RWPE2 (cell line): Measurements from ENCODE around the gene MFGE8.

Experiments used
- ATAC-seq: fragments of 200-7000 bp; cut with Tn5 transposase; 3 replicates; pipeline ENCODE4 v1.9.1; 2021; ENCODE audit warnings: low read depth
- DNase-seq: peaks from one replicate; pipeline ENCODE4 v3.0.0-alpha.2; 2020; ENCODE audit warnings: low spot score
- H3K27ac ChIP-seq: fragments of 450-650 bp; 2 replicates; pipeline ENCODE4 v1.5.1; 2017; ENCODE audit warnings: mild to moderate bottlenecking; ENCODE audit not compliant: poor library complexity, severe bottlenecking
- H3K27me3 ChIP-seq: fragments of 250-450 bp; sonication (Bioruptor Pico); 2 replicates; pipeline ENCODE4 v1.5.1; 2021; ENCODE audit warnings: mild to moderate bottlenecking, moderate library complexity; ENCODE audit not compliant: insufficient read depth, poor library complexity, severe bottlenecking
- H3K36me3 ChIP-seq: fragments of 250-450 bp; sonication (Bioruptor Pico); 2 replicates; pipeline ENCODE4 v1.5.1; 2020; ENCODE audit warnings: low read depth, mild to moderate bottlenecking, moderate library complexity
- H3K4me1 ChIP-seq: fragments of 250-450 bp; sonication (Bioruptor Pico); 2 replicates; pipeline ENCODE4 v1.5.1; 2021; ENCODE audit warnings: mild to moderate bottlenecking, moderate library complexity; ENCODE audit not compliant: insufficient read depth, poor library complexity, severe bottlenecking
- H3K4me3 ChIP-seq: fragments of 250-450 bp; sonication (Bioruptor Pico); 2 replicates; pipeline ENCODE4 v1.5.1; 2021; ENCODE audit warnings: mild to moderate bottlenecking, moderate library complexity; ENCODE audit not compliant: severe bottlenecking
- H3K9me3 ChIP-seq: fragments of 250-450 bp; sonication (Bioruptor Pico); 2 replicates; pipeline ENCODE4 v1.5.1; 2021; ENCODE audit warnings: mild to moderate bottlenecking, moderate library complexity; ENCODE audit not compliant: severe bottlenecking
- TF ChIP-seq, protein P1 (sequence below): fragments of 450-650 bp; IDR thresholded peaks from one replicate; pipeline ENCODE4 v1.5.1; 2017; ENCODE audit warnings: mild to moderate bottlenecking, moderate library complexity; ENCODE audit not compliant: poor library complexity, severe bottlenecking

MFGE8 gene

DNA sequence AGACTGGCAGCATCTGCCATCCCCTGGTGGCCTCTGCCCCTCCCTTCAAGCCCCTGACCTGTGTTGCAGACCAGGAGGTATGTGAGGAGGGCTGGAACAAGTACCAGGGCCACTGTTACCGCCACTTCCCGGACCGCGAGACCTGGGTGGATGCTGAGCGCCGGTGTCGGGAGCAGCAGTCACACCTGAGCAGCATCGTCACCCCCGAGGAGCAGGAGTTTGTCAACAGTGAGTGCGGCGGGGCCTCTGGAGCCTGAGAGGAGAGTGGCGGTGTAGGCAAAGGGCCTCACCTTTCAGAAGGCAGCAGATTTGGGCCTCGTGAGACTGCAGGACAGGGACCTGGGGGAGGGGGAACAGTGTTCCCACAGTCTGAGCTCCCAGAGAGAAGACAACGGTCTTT is 41.9 kb downstream of the MFGE8 start:
- TF ChIP-seq, protein P1, sequence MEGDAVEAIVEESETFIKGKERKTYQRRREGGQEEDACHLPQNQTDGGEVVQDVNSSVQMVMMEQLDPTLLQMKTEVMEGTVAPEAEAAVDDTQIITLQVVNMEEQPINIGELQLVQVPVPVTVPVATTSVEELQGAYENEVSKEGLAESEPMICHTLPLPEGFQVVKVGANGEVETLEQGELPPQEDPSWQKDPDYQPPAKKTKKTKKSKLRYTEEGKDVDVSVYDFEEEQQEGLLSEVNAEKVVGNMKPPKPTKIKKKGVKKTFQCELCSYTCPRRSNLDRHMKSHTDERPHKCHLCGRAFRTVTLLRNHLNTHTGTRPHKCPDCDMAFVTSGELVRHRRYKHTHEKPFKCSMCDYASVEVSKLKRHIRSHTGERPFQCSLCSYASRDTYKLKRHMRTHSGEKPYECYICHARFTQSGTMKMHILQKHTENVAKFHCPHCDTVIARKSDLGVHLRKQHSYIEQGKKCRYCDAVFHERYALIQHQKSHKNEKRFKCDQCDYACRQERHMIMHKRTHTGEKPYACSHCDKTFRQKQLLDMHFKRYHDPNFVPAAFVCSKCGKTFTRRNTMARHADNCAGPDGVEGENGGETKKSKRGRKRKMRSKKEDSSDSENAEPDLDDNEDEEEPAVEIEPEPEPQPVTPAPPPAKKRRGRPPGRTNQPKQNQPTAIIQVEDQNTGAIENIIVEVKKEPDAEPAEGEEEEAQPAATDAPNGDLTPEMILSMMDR = no peak
- Histone ChIP-seq H3K9me3 (no peaks in the 10 kb centered on the region), H3K27ac (no peak overlapping the region), H3K4me3 (no peak overlapping the region), H3K36me3 (no peaks in the 10 kb centered on the region), H3K27me3 (no peaks in the 10 kb centered on the region), H3K4me1 (no peaks in the 10 kb centered on the region)
- no peak for DNase-seq
- ATAC-seq = no peak

DNA sequence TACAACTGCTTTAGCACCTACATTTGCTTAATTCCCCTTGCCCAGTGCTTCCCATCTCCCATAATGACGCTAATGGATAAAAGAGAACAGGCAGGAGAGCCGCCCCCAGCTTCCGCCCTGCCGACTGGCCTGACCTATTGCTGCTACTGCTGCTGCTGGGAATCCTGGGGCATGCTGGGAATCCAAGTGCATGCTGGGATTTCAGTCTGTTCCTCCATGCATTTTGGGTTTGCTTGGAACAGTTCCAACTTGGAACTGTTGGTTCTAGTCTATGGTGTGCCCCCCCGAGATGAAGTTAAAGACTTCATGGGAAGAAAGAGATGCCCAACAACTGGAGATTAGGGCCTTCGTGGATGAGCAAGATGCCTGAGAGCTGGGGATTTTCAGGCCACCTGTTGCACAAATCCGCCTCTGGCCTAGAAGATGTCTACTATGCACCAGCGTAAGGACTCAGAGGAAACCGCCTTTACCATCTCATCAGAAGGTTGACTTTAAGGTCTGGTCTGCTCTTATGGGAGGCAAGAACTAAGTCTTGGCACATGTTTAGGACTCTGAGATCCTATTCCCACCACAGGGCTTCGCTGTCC is 46.8 kb downstream of the MFGE8 start:
- peaks cover 4% of the 10 kb centered on the region for H3K9me3 ChIP-seq
- ATAC-seq (no peak), DNase-seq (no peak)
- H3K4me1 ChIP-seq = no peaks in the 10 kb centered on the region
- H3K4me3 ChIP-seq = no peak overlapping the region
- H3K27me3 ChIP-seq = no peaks in the 10 kb centered on the region
- TF ChIP-seq, protein P1 = no peak
- no peaks in the 10 kb centered on the region for H3K36me3 ChIP-seq
- H3K27ac ChIP-seq = no peak overlapping the region

DNA sequence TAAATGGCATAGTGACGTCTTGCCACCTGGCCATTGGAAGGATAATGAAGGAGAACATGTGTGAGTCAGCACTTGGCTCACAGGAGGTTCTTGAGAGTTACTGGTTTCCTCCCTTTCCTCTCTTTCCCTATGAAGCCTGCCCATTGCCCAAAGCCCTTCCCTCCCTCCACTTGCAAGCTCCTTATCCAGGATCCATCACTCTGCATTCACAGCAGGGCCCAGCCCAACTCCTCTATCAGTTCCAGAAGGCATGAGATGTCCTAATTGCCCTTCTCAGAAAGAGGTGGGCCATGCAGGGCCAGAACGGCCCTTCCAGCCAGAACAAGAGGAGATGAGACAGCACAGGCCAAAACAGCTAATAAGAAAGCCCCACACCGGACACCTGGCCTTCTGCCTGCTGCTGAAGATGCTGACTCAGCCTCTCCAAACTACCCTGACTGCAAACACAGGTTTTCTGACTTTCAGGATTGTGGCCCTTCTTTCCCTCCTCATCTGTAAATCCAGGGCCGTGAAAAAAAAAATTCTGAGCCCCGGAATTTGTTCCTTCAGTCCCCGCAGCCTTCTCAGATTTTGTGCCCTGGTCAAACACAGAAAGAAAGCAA is 47.6 kb downstream of the MFGE8 start:
- ATAC-seq = peak; percentile 31; the same call in 1 of the 3 replicates
- no peak overlapping the region for H3K4me3 ChIP-seq
- H3K4me1 ChIP-seq = no peaks in the 10 kb centered on the region
- H3K9me3 ChIP-seq = peaks cover 4% of the 10 kb centered on the region
- no peak overlapping the region for H3K27ac ChIP-seq
- no peaks in the 10 kb centered on the region for H3K27me3 ChIP-seq
- TF ChIP-seq, protein P1 = no peak
- H3K36me3 ChIP-seq = no peaks in the 10 kb centered on the region
- no peak for DNase-seq

DNA sequence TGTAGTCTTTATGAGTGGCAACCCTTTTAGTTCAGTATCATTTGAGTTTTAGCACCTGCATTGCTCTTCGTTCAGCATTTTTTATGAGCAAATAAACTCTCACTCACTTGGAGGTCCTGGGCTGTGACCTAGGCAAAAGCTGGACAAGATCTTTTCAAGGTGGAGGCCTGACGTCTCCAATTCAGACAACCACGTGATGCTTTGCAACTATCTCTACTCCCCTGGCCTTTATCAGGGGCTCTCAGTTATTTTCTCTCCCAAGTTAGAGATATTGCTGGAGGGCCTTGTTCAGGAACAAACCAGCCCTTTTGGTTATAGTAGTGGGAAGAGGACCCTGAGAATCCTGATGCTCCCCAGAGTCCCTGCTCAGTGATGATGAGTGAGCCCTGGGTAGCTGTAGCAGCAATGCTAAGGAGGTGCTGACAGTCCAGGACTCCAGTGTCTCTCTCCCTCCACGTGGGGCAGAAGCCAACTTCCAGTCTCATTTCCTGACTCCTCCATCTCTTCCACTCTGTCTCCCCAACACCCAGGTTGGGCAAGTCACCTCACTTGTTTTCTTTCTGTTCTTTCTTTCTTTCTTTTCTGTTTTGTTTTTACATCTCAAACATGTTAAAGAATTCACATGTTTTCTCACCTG is 48.2 kb downstream of the MFGE8 start:
- no peak for DNase-seq
- H3K4me3 ChIP-seq = no peak overlapping the region
- TF ChIP-seq, protein P1 = no peak
- H3K36me3 ChIP-seq = no peaks in the 10 kb centered on the region
- H3K27ac ChIP-seq = no peak overlapping the region
- H3K9me3 ChIP-seq = peaks cover 4% of the 10 kb centered on the region
- no peaks in the 10 kb centered on the region for H3K4me1 ChIP-seq
- no peaks in the 10 kb centered on the region for H3K27me3 ChIP-seq
- ATAC-seq = no peak

DNA sequence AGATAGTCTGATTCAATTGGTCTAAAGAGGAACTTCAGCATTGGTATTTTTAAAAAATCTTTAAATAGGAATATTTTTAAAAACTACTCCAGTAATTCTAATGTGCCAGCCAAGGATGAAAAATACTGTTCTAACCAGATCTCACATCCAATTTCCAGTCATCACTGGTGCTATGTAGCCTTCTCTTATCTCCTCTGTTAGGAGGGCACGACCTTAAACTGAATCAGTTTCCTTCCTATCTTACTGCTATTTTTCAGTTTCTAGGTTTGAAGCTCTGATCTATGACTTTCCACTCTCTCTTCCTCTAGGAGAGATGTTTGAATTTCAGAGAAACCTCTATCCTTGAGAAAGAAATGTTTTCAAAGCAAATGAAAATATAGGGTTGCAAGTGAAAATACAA is 49.8 kb downstream of the MFGE8 start:
- ATAC-seq = no peak
- no peaks in the 10 kb centered on the region for H3K4me1 ChIP-seq
- H3K27ac ChIP-seq = no peak overlapping the region
- no peak for DNase-seq
- H3K4me3 ChIP-seq = no peak overlapping the region
- peaks cover 4% of the 10 kb centered on the region for H3K9me3 ChIP-seq
- TF ChIP-seq, protein P1 = no peak
- no peaks in the 10 kb centered on the region for H3K36me3 ChIP-seq
- no peaks in the 10 kb centered on the region for H3K27me3 ChIP-seq
